Measurements from ENCODE around the gene PLIN3. TPM values are rescaled to one million over a fixed set of nuclear protein-coding genes. Genes with fewer than 3 reads are reported as not detected.

Gene PLIN3
- total and polyA plus RNA-seq, 2 experiments from 2014 or later = 38.0 to 59.9 TPM

- Mint-ChIP-seq H3K27ac (no peak overlapping the region), H3K27me3 (ENCODE audit: insufficient read depth, low read depth, poor library complexity) (peaks cover 8% of the 10 kb centered on the region)
Measured at GRCh38 chr19:4801085-4801619, 66.3 kb downstream of the PLIN3 start.

More at GRCh38 chr19:4801085-4801619, 66.3 kb downstream of the PLIN3 start:
- H3K36me3 Mint-ChIP-seq (ENCODE audit: low read depth) = peaks cover 28% of the 10 kb centered on the region
- Histone ChIP-seq H3K4me3 (no peak overlapping the region), H3K79me2 (replicated peaks; ENCODE audit: insufficient read depth) (peaks cover 2% of the 10 kb centered on the region; the same call in 1 of the 2 replicates), H3F3A (replicated peaks; ENCODE audit: low read depth) (no peaks in the 10 kb centered on the region), H2AFZ (no peak overlapping the region), H3K4me1 (ENCODE audit: insufficient read depth) (no peaks in the 10 kb centered on the region), H3K4me2 (no peak overlapping the region), H4K20me1 (replicated peaks; ENCODE audit: insufficient read depth) (no peaks in the 10 kb centered on the region), H3K27ac (ENCODE audit: low read depth) (no peak overlapping the region), H3K36me3 (ENCODE audit: insufficient read depth) (no peaks in the 10 kb centered on the region), H3K9me2 (ENCODE audit: insufficient read depth) (no peaks in the 10 kb centered on the region), H3K27me3 (ENCODE audit: insufficient read depth) (no peaks in the 10 kb centered on the region)
- H3K4me3 Mint-ChIP-seq = no peak overlapping the region
- peaks cover 7% of the 10 kb centered on the region; the same call in 1 of the 3 replicates for H3K9me3 Mint-ChIP-seq
- no peak for DNase-seq (ENCODE audit: low spot score)
- H3K4me1 Mint-ChIP-seq = no peaks in the 10 kb centered on the region
- no peak for ATAC-seq
- TF ChIP-seq EZH2phosphoT487 (IDR thresholded peaks at IDR 0.05; ENCODE audit: unreplicated experiment) = no peak
- no peak for TF ChIP-seq ETS1 (IDR thresholded peaks at IDR 0.05)
- no peak for TF ChIP-seq JUNB (IDR thresholded peaks at IDR 0.05; ENCODE audit: unreplicated experiment)
- TF ChIP-seq ZNF331 (CRISPR knock-in tag; IDR thresholded peaks at IDR 0.05; ENCODE audit: low read depth) = no peak
- no peak for TF ChIP-seq STAT1 (IDR thresholded peaks at IDR 0.05; ENCODE audit: unreplicated experiment)
- no peak for TF ChIP-seq ZNF462 (CRISPR knock-in tag; IDR thresholded peaks at IDR 0.05)
- TF ChIP-seq EZH2 (IDR thresholded peaks at IDR 0.05; ENCODE audit: low read depth, unreplicated experiment) = no peak
- TF ChIP-seq POLR2AphosphoS5 (IDR thresholded peaks at IDR 0.05; ENCODE audit: low read depth) = no peak
- no peak for TF ChIP-seq REST (IDR thresholded peaks at IDR 0.05; ENCODE audit: unreplicated experiment)
- no peak for TF ChIP-seq CTCF (conservative IDR thresholded peaks at IDR 0.05; ENCODE audit: low read depth in 2 of 2)
- no peak for TF ChIP-seq ZNF114 (CRISPR knock-in tag; IDR thresholded peaks at IDR 0.05)
- no peak for TF ChIP-seq NANOG (IDR thresholded peaks at IDR 0.05; ENCODE audit: borderline replicate concordance)
- no peak for TF ChIP-seq CREB1 (CRISPR knock-in tag; IDR thresholded peaks at IDR 0.05; ENCODE audit: low read depth)

All from GM23338 (cell line).